ENCODE data around the gene ASGR1. TPM values are rescaled to one million over a fixed set of nuclear protein-coding genes. Genes with fewer than 3 reads are reported as not detected.
"Not testable (repeated sequence)": the region's sequence is repeated elsewhere in the genome, so short reads cannot be mapped to it uniquely, and the experiment has no call there.

The ASGR1 gene
- total RNA-seq, 2 experiments from 2014 or later: 0.64 to 0.85 TPM

GRCh38 chr17:7173687-7174602 lies 5.2 kb downstream of the ASGR1 start:
- peak in 13 of 14 experiments; percentile 7 to 79 (median 38) for DNase-seq
- intact Hi-C loops (cut with DNase I, micrococcal nuclease): no loop called here
- peaks cover 4 to 15% of the 10 kb centered on the region in 2 experiments for H3K9me3 ChIP-seq (ENCODE audit: control insufficient read depth in 1 of 2, insufficient read depth in 1 of 2, low read length in 2 of 2)
- H3K4me3 ChIP-seq (ENCODE audit: low read length): peak overlapping the region; percentile 38
- no peak overlapping the region for H3K27ac ChIP-seq (ENCODE audit: low read depth in 1 of 2, low read length in 2 of 2)
- ChIA-PET CTCF (no interaction called here), POLR2A (no interaction called here)
- H3K4me3 Mint-ChIP-seq: no peak overlapping the region
- no peak overlapping the region for H3K27ac Mint-ChIP-seq
- ATAC-seq (ENCODE audit: poor library complexity): peak; percentile 69
- H3K27me3 ChIP-seq (ENCODE audit: control insufficient read depth in 1 of 2, insufficient read depth in 2 of 2, low read length in 2 of 2): peaks cover 8 to 29% of the 10 kb centered on the region in 2 experiments
- no peaks in the 10 kb centered on the region for H3K36me3 Mint-ChIP-seq (ENCODE audit: low read depth)
- no peaks in the 10 kb centered on the region for H3K27me3 Mint-ChIP-seq
- no peaks in the 10 kb centered on the region for H3K36me3 ChIP-seq (ENCODE audit: insufficient read depth, low read length)
- TF ChIP-seq CTCF (IDR thresholded peaks at IDR 0.05): no peak
- H3K4me1 ChIP-seq (ENCODE audit: insufficient read depth, low read length): peaks cover 30% of the 10 kb centered on the region
- peaks cover 14% of the 10 kb centered on the region for H3K4me1 Mint-ChIP-seq (ENCODE audit: low read depth)
- peaks cover 5% of the 10 kb centered on the region for H3K9me3 Mint-ChIP-seq

GRCh38 chr17:7172522-7173191 lies 6.5 kb downstream of the ASGR1 start:
- H3K36me3 ChIP-seq (ENCODE audit: insufficient read depth, low read length); H3K36me3 Mint-ChIP-seq (ENCODE audit: low read depth); intact Hi-C loops (cut with DNase I, micrococcal nuclease); POLR2A ChIA-PET; H3K27ac Mint-ChIP-seq; H3K27me3 Mint-ChIP-seq; H3K4me3 Mint-ChIP-seq; H3K4me3 ChIP-seq (ENCODE audit: low read length); CTCF ChIA-PET; DNase-seq; H3K27ac ChIP-seq (ENCODE audit: low read depth in 1 of 2, low read length in 2 of 2); ATAC-seq (ENCODE audit: poor library complexity); H3K4me1 Mint-ChIP-seq (ENCODE audit: low read depth); H3K9me3 Mint-ChIP-seq: not testable (repeated sequence)
- H3K4me1 ChIP-seq (ENCODE audit: insufficient read depth, low read length): peaks cover 22% of the 10 kb centered on the region
- peaks cover 2 to 20% of the 10 kb centered on the region in 2 experiments for H3K27me3 ChIP-seq (ENCODE audit: control insufficient read depth in 1 of 2, insufficient read depth in 2 of 2, low read length in 2 of 2)
- peaks cover 4 to 24% of the 10 kb centered on the region in 2 experiments for H3K9me3 ChIP-seq (ENCODE audit: control insufficient read depth in 1 of 2, insufficient read depth in 1 of 2, low read length in 2 of 2)

- H3K4me1 Mint-ChIP-seq (ENCODE audit: low read depth); H3K4me3 Mint-ChIP-seq; H3K4me3 ChIP-seq (ENCODE audit: low read length); DNase-seq; ATAC-seq (ENCODE audit: poor library complexity); H3K27ac ChIP-seq (ENCODE audit: low read depth in 1 of 2, low read length in 2 of 2); POLR2A ChIA-PET; intact Hi-C loops (cut with DNase I, micrococcal nuclease); H3K4me1 ChIP-seq (ENCODE audit: insufficient read depth, low read length); H3K36me3 Mint-ChIP-seq (ENCODE audit: low read depth); H3K9me3 Mint-ChIP-seq; H3K36me3 ChIP-seq (ENCODE audit: insufficient read depth, low read length); H3K27me3 ChIP-seq (ENCODE audit: control insufficient read depth in 1 of 2, insufficient read depth in 2 of 2, low read length in 2 of 2); H3K27ac Mint-ChIP-seq: not testable (repeated sequence)
- CTCF ChIA-PET: interaction anchor here (1.2 kb wide), 1 partner anchor 117 kb away, joined by 3 read pairs; no protein-coding TSS in a partner anchor
- peaks cover 11% of the 10 kb centered on the region for H3K27me3 Mint-ChIP-seq
- peaks cover 4 to 24% of the 10 kb centered on the region in 2 experiments for H3K9me3 ChIP-seq (ENCODE audit: control insufficient read depth in 1 of 2, insufficient read depth in 1 of 2, low read length in 2 of 2)
Measured at GRCh38 chr17:7169565-7169908, 9.6 kb downstream of the ASGR1 start.

- intact Hi-C loops (cut with DNase I, micrococcal nuclease); CTCF ChIA-PET; H3K4me1 Mint-ChIP-seq (ENCODE audit: low read depth); H3K4me1 ChIP-seq (ENCODE audit: insufficient read depth, low read length); H3K4me3 ChIP-seq (ENCODE audit: low read length); H3K27ac Mint-ChIP-seq; POLR2A ChIA-PET; H3K36me3 Mint-ChIP-seq (ENCODE audit: low read depth); H3K27ac ChIP-seq (ENCODE audit: low read depth in 1 of 2, low read length in 2 of 2); H3K27me3 ChIP-seq (ENCODE audit: control insufficient read depth in 1 of 2, insufficient read depth in 2 of 2, low read length in 2 of 2); H3K36me3 ChIP-seq (ENCODE audit: insufficient read depth, low read length); DNase-seq; H3K4me3 Mint-ChIP-seq; ATAC-seq (ENCODE audit: poor library complexity); H3K9me3 Mint-ChIP-seq: not testable (repeated sequence)
- peaks cover 12% of the 10 kb centered on the region for H3K27me3 Mint-ChIP-seq
- peaks cover 4 to 24% of the 10 kb centered on the region in 2 experiments for H3K9me3 ChIP-seq (ENCODE audit: control insufficient read depth in 1 of 2, insufficient read depth in 1 of 2, low read length in 2 of 2)
Measured at GRCh38 chr17:7168841-7169564, 10.2 kb downstream of the ASGR1 start.

All from CD4-positive, alpha-beta T cell (primary cell).